Transverse colon (tissue), 4 donors: ENCODE data around the gene AMMECR1. TPM values are rescaled to one million over a fixed set of nuclear protein-coding genes. Genes with fewer than 3 reads are reported as not detected.

ENCODE experiments used
- DNase-seq: peaks from one replicate; pipeline ENCODE4 v3.0.0-alpha.2; 2019
- H3K27ac ChIP-seq, 4 donors: fragments of 200-600 bp; sonication (generic); 2 replicates each; pipeline ENCODE4 v1.5.1; 2016 to 2018; ENCODE audit warnings: inconsistent platforms in 4 of 4
- H3K27me3 ChIP-seq: fragments of 200-600 bp; sonication (generic); 2 replicates; pipeline ENCODE4 v1.5.1; 2017; ENCODE audit warnings: inconsistent platforms
- H3K36me3 ChIP-seq, 4 donors: fragments of 200-600 bp; sonication (generic); 2 replicates each; pipeline ENCODE4 v1.5.1; 2017 to 2019; ENCODE audit warnings: inconsistent platforms in 4 of 4
- H3K4me1 ChIP-seq, 4 donors: fragments of 200-600 bp; sonication (generic); 2 replicates each; pipeline ENCODE4 v1.5.1; 2017 to 2020; ENCODE audit warnings: inconsistent platforms in 4 of 4
- H3K4me3 ChIP-seq, 4 donors: fragments of 200-600 bp; sonication (generic); 1 replicate in 1 of 4; 2 replicates in 3 of 4; pipeline versions ENCODE4 v1.5.1 to v1.6.1; 2017 to 2019; ENCODE audit warnings: inconsistent platforms in 4 of 4
- H3K9me3 ChIP-seq, 2 donors: fragments of 200-600 bp; sonication (generic); 2 replicates each; pipeline ENCODE4 v1.5.1; 2017 to 2019; ENCODE audit warnings: inconsistent platforms in 2 of 2
- EP300 ChIP-seq: sonication (generic); formaldehyde crosslinking; IDR thresholded peaks from one replicate; pipeline ENCODE4 v1.6.1; 2017; ENCODE audit warnings: antibody characterized with exemption, low read depth
- POLR2A ChIP-seq: fragments of 450-650 bp; IDR thresholded peaks from one replicate; pipeline ENCODE4 v1.6.1; 2016; ENCODE audit warnings: antibody characterized with exemption, mild to moderate bottlenecking, moderate library complexity
- POLR2AphosphoS5 ChIP-seq, 3 donors: sonication (generic); formaldehyde crosslinking; IDR thresholded peaks; one replicate each; pipeline ENCODE4 v1.6.1; 2016; ENCODE audit warnings: antibody characterized with exemption in 3 of 3
- WGBS, 2 donors: methylation state at CpG; one replicate each; pipeline ENCODE4 v1.1.5; 2018; ENCODE audit warnings: low coverage in 1 of 2; 5-methylcytosine and 5-hydroxymethylcytosine counted together
- in situ Hi-C, 4 donors: fragments of 200-750 bp; cut with MboI; loops; one replicate each; pipeline versions ENCODE4 v1.15.0 to v1.15.1; 2017; ENCODE audit warnings: low sequenced_read_pairs in 3 of 4, low pct_ligation_motif_present in 1 of 4, low pct_unique_long_range_greater_than_20kb in 1 of 4
- intact Hi-C: fragments of 100-400 bp; cut with DNase I; formaldehyde crosslinking; loops from one replicate; pipeline ENCODE4 v1.15.1; 2023; ENCODE audit warnings: low total_unique reads
- total RNA-seq, 4 donors: library from RNA; depleted of rRNA; stranded (reverse); fragments of >200 nt; gene quantifications; one replicate each; pipeline ENCODE4 v1.1.0, GENCODE V29; 2016
- TF ChIP-seq, protein P1 (sequence below), 5 experiments: fragments of 200-600 bp in 3 of 5; fragments of 450-650 bp in 2 of 5; sonication (generic) in 3 of 5; IDR thresholded peaks; 1 replicate in 2 of 5; 2 replicates in 3 of 5; pipeline ENCODE4 v1.5.1; 2016 to 2017; ENCODE audit warnings: antibody characterized with exemption in 5 of 5, inconsistent platforms in 3 of 5, mild to moderate bottlenecking in 2 of 5, moderate library complexity in 1 of 5

The AMMECR1 gene
- total RNA-seq, 4 donors from 2014 or later: 2.6 to 15.3 (median 8.6) TPM

DNA sequence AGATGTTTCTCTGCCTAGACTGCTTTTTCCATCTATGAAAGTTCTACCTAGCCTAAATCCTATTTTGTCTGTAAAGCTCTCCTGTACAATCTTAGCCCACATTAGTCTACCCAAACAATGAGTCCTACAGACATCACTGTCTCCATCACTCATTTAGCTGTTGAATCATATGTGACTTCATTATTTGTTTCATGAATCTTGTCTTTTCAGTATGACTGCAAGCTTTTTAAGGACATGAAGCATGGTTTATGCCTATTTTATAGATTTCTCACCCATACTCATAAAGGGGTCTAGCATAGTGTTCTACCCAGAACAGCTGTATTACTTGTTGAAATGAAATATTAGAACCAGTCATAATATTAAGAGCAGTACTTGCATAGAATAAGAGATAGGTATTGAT is 13.0 kb downstream of the AMMECR1 start:
- Histone ChIP-seq H3K4me1 (no peaks in the 10 kb centered on the region), H3K9me3 (no peaks in the 10 kb centered on the region), H3K27me3 (no peaks in the 10 kb centered on the region), H3K36me3 (no peaks in the 10 kb centered on the region), H3K27ac (no peak overlapping the region), H3K4me3 (no peak overlapping the region)
- intact Hi-C loops: no loop called here
- no peak for DNase-seq
- in situ Hi-C loops: no loop called here
- TF ChIP-seq EP300 (no peak), POLR2AphosphoS5 (IDR thresholded peaks at IDR 0.05) (no peak), POLR2A (no peak)
- TF ChIP-seq, protein P1, sequence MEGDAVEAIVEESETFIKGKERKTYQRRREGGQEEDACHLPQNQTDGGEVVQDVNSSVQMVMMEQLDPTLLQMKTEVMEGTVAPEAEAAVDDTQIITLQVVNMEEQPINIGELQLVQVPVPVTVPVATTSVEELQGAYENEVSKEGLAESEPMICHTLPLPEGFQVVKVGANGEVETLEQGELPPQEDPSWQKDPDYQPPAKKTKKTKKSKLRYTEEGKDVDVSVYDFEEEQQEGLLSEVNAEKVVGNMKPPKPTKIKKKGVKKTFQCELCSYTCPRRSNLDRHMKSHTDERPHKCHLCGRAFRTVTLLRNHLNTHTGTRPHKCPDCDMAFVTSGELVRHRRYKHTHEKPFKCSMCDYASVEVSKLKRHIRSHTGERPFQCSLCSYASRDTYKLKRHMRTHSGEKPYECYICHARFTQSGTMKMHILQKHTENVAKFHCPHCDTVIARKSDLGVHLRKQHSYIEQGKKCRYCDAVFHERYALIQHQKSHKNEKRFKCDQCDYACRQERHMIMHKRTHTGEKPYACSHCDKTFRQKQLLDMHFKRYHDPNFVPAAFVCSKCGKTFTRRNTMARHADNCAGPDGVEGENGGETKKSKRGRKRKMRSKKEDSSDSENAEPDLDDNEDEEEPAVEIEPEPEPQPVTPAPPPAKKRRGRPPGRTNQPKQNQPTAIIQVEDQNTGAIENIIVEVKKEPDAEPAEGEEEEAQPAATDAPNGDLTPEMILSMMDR (IDR thresholded peaks at IDR 0.05): no peak

DNA sequence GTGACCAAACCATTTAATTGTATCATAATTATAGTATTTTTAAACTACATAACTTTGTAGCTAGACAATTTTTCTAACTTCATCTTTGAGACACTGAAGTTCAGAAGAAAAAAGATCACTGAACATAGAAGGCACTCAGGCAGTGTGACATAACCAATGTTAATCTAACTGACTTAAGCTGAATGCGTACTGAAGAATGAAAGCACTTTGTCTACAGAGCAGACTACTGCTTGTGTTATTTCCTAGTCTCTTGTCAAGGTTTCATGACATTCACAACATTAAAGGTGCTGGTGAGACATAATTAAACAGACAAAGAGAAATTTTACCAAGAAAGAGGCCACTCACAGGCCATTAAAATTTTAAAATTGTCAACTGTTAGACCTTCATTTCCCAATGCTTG is 13.5 kb downstream of the AMMECR1 start:
- no peak overlapping the region for H3K4me3 ChIP-seq
- in situ Hi-C loops: no loop called here
- no peak for DNase-seq
- H3K27ac ChIP-seq: no peak overlapping the region
- H3K36me3 ChIP-seq: no peaks in the 10 kb centered on the region
- WGBS, 2 donors: 66% methylated on average over 1 of the region's 1 CpG; no CpG with 5 or more reads in 1 of the 2 donors
- intact Hi-C loops: no loop called here
- no peaks in the 10 kb centered on the region for H3K9me3 ChIP-seq
- TF ChIP-seq POLR2A: no peak
- TF ChIP-seq, protein P1 (IDR thresholded peaks at IDR 0.05): no peak
- no peak for TF ChIP-seq POLR2AphosphoS5 (IDR thresholded peaks at IDR 0.05)
- TF ChIP-seq EP300: no peak
- no peaks in the 10 kb centered on the region for H3K4me1 ChIP-seq
- no peaks in the 10 kb centered on the region for H3K27me3 ChIP-seq

DNA sequence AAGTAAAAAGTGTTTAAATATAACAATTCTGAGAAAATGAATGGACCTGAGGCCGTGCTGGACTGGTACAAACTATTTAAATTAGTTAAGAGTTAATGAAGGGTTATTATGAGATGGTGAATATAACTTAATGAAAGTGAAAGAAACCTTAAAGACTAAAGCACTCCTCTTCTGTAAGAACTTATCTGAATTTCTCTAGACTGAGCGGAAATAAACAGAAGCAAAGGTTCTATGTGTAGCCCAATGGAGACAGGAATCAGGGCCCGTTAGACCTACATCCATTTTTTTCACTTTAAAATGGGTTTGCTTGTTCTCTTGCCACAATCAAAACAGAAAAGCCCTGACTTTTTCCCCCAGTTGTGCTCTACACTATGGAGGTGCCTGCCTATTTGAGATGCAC is 14.9 kb downstream of the AMMECR1 start:
- Histone ChIP-seq H3K4me3 (no peak overlapping the region), H3K36me3 (no peaks in the 10 kb centered on the region), H3K27me3 (no peaks in the 10 kb centered on the region), H3K27ac (no peak overlapping the region), H3K4me1 (no peaks in the 10 kb centered on the region), H3K9me3 (no peaks in the 10 kb centered on the region)
- in situ Hi-C loops (no loop called here), intact Hi-C loops (no loop called here)
- TF ChIP-seq EP300 (no peak), POLR2AphosphoS5 (IDR thresholded peaks at IDR 0.05) (no peak), POLR2A (no peak)
- WGBS, 2 donors: 80 to 100% methylated on average over 1 to 3 of the region's 3 CpGs
- DNase-seq: no peak

DNA sequence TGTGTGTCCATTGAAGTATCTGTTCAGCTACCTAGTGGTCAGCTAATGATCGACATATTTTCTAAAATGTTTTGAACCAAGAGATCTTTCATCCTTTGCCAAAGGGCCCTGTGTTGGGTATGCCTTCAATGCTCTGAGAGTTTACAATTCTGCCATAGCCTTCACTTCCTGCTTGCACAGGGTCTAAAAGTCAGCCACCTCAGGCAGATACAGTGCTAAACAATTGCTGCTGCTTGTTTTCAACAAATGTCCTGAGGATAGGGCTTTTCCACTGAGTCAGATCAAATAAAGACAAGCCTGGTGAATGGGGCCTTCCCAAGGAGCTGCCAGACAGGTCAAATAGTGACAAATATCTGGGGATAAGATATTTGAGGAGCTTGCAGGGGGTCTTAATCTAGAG is 16.7 kb downstream of the AMMECR1 start:
- intact Hi-C loops: no loop called here
- WGBS, 2 donors: 88 to 100% methylated on average over 1 of the region's 1 CpG

DNA sequence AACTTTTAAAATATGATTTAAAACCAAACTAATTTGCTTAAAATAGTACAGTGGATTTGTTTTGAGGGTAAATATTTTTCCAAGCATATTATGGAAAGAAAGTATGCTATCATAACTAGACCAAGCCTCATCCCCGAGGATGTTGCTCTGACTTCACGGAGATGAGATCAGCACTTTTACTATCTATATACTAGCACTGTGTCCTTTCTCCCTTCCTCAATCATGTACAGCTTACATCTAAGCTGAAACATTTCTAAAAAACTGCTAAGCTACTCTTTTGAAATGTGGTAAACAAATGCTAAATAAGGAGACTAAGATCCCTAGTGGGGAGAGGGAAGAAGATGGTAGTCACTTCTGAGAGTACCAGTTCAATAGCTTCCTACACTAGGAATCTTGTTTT is 23.8 kb downstream of the AMMECR1 start:
- TF ChIP-seq POLR2AphosphoS5 (IDR thresholded peaks at IDR 0.05): no peak
- no peak for TF ChIP-seq EP300
- no peak for TF ChIP-seq POLR2A
- TF ChIP-seq, protein P1 (IDR thresholded peaks at IDR 0.05): no peak
- DNase-seq: no peak
- no peaks in the 10 kb centered on the region for H3K4me1 ChIP-seq
- 89% methylated on average over 2 of the region's 2 CpGs; no CpG with 5 or more reads in 1 of the 2 donors for WGBS, 2 donors
- H3K27me3 ChIP-seq: no peaks in the 10 kb centered on the region
- in situ Hi-C loops (no loop called here), intact Hi-C loops (no loop called here)
- H3K9me3 ChIP-seq: no peaks in the 10 kb centered on the region
- no peak overlapping the region for H3K27ac ChIP-seq
- no peaks in the 10 kb centered on the region for H3K36me3 ChIP-seq
- H3K4me3 ChIP-seq: no peak overlapping the region

More for the DNA sequence above, 16.7 kb downstream of the AMMECR1 start:
- Histone ChIP-seq H3K36me3 (no peaks in the 10 kb centered on the region), H3K27ac (no peak overlapping the region), H3K27me3 (no peaks in the 10 kb centered on the region), H3K4me3 (no peak overlapping the region), H3K9me3 (no peaks in the 10 kb centered on the region), H3K4me1 (no peaks in the 10 kb centered on the region)
- in situ Hi-C loops: no loop called here
- DNase-seq: no peak
- TF ChIP-seq POLR2A: no peak
- TF ChIP-seq, protein P1 (IDR thresholded peaks at IDR 0.05): no peak
